Omental fat pad (tissue), 4 donors: ENCODE measurements around the gene ZNF773. TPM values are rescaled to one million over a fixed set of nuclear protein-coding genes. Genes with fewer than 3 reads are reported as not detected.
A peak's percentile ranks its signal among the peaks of the same experiment; 100 is the strongest.
"Not testable (repeated sequence)": the region's sequence is repeated elsewhere in the genome, so short reads cannot be mapped to it uniquely, and the experiment has no call there.

ENCODE experiments used
- ATAC-seq: fragments of 150-250 bp; one replicate; pipeline ENCODE4 v1.9.1; 2016; ENCODE audit warnings: mild to moderate bottlenecking, moderate library complexity; ENCODE audit not compliant: low FRiP score
- DNase-seq: peaks from one replicate; pipeline ENCODE4 v3.0.0-alpha.2; 2019; ENCODE audit warnings: low spot score
- total RNA-seq, 4 donors: library from RNA; depleted of rRNA; stranded (reverse); fragments of >200 nt; gene quantifications; one replicate each; pipeline ENCODE4 v1.1.0, GENCODE V29; 2016
- TF ChIP-seq, protein P1 (sequence below), 3 donors: fragments of 450-650 bp; IDR thresholded peaks; one replicate each; pipeline ENCODE4 v1.5.1; 2016 to 2017; ENCODE audit warnings: antibody characterized with exemption in 3 of 3, mild to moderate bottlenecking in 3 of 3, moderate library complexity in 2 of 3

The ZNF773 gene
- 10 to 100 TPM in 2 of 4 donors, 1 to 10 TPM in 2; 5.7 to 15.5 (median 9.6) TPM for total RNA-seq

GRCh38 chr19:57499680-57500395 lies at the start of gene ZNF773:
Gene ZNF773, plus strand, starts transcription at chr19:57499938. Its CDS starts 143 bp downstream, at chr19:57500081.
- peak; percentile 96 for ATAC-seq
- peak; percentile 81 for DNase-seq

DNA sequence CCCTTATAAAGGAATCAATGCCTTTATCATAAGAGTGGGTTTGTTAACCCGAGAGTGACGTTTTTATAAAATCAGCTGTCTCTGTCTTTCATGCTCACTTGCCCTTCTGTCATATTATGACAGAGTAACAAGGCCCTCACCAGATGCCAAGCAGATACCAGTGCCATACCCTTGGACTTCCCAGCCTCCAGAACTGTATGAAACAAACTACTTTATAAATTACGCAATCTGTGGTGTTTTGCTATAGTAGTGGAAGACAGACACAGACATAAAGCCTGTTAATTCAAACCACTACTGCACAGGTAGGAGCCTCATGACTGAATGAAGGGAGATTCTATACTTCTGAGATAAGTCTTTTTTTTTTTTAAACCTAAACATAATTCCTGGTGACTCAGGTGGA lies 47.4 kb upstream of the ZNF773 start:
- ATAC-seq (no peak), DNase-seq (no peak)
- TF ChIP-seq, protein P1, sequence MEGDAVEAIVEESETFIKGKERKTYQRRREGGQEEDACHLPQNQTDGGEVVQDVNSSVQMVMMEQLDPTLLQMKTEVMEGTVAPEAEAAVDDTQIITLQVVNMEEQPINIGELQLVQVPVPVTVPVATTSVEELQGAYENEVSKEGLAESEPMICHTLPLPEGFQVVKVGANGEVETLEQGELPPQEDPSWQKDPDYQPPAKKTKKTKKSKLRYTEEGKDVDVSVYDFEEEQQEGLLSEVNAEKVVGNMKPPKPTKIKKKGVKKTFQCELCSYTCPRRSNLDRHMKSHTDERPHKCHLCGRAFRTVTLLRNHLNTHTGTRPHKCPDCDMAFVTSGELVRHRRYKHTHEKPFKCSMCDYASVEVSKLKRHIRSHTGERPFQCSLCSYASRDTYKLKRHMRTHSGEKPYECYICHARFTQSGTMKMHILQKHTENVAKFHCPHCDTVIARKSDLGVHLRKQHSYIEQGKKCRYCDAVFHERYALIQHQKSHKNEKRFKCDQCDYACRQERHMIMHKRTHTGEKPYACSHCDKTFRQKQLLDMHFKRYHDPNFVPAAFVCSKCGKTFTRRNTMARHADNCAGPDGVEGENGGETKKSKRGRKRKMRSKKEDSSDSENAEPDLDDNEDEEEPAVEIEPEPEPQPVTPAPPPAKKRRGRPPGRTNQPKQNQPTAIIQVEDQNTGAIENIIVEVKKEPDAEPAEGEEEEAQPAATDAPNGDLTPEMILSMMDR (IDR thresholded peaks at IDR 0.05), result no peak

DNA sequence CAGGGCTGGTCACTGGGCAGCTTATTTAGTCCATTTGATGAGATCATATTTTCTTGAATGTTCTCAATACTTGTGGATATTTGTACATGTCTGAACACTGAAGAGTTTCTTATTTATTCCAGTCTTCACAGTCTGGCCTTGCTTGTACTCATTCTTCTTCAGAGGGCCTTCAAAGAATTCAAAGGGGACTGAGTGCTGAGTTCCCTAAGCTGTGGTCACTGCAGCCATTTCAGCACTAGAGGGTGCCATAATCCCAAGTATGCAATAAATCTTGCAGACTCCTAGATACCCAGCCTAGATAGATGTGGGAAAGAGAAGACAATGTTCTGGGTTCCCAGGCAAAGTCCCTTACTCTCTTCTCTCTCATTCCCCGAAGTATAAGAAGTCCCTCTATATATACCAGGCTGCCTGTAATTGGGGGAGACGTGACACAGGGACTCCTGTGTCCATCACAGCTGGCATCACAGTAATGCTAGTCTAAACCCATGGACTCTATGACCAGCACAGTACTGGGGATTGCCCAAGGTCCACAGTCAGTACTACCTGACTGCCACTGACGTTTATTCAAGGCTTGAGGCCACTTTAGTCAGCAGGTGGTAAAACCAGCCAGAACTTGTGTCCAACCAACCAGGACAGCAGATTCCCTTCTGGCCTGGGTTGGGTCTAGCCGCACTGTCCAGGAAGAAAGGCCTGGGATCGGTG lies 33.9 kb upstream of the ZNF773 start:
- TF ChIP-seq, protein P1 (IDR thresholded peaks at IDR 0.05), result no peak
- no peak for DNase-seq
- no peak for ATAC-seq

DNA sequence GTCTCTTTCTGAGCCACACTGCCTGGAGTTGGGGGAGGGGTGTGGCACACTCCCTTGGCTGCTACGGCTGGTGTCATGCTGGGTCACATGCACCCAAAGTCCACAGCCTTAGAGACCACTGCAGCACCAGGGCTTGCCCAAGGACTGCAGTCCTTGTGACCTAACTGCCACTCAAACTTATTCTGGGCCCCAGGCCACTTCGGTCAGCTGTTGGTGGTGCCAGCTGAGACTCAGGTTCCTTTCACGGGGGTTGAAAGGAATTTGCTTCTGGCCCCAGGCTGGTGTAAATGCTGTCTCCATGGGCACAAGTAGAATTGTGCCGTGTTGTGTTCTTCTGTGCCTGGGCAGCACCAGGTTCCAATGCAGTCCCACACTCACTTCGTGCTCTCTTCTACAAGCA lies 33.2 kb upstream of the ZNF773 start:
- ATAC-seq (no peak), DNase-seq (no peak)
- TF ChIP-seq, protein P1 (IDR thresholded peaks at IDR 0.05), result no peak

DNA sequence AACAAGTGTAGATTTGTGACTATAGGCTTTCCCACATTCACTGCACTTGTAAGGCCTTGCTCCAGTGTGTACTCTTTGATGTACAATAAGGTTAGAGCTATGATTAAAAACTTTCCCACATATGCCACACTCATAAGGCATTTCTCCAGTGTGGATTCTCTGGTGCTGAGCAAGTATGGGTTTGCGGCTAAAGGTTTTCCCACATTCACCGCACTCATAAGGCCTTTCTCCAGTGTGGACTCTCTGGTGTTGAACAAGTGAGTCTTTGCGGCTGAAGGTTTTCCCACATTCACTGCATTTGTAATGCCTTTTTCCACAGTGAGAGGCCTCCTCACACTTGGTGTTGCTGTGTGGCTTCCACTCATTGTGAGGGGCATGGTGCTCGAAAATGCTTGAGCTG lies 26.1 kb upstream of the ZNF773 start:
- TF ChIP-seq, protein P1 (IDR thresholded peaks at IDR 0.05), result no peak
- ATAC-seq (no peak), DNase-seq (no peak)

DNA sequence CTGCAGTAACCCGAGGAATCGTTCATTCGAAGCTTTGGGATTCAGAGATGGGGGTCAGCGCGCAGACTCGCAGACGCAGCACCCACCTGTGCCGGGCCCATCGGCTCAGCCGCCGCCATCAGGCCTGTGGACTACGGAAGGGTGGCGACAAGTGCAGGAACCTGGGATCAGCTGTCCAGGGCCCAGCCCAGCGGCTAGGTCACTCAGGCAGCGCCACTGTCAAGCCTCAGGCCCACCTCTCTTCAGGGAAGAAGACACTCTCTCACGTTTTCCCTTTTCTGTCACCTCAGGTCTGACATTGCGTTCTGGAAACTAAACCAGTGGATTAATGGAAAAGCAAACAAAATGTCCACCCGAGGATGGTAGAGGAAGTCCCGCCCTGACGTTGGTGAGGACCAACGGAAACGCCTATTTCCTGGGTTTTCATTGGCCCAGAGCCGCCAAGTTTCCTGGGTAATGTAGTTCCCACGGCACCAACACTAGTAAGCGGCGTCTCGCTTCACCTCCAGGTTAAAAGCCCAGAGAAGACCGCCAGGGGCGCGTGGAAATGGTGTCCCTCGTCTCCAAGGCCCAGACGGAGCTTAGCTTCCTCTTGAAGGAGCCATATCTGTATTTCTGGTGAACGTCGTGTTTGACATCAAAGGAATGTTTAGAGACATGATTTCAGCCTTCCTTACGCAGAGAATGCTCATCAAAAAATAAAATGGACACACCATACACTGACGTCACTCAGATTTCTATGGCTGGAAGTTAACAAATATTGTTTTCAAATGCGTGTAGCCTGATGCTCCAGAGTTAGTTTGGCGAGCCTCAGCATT lies 22.3 kb upstream of the ZNF773 start, which contains the start of gene ZNF772:
ZNF772 (minus strand) TSS at position 376 of the 818 bp plus-strand sequence; CDS start at position 119, 257 bp downstream.
- DNase-seq, result peak; percentile 77
- TF ChIP-seq, protein P1 (IDR thresholded peaks at IDR 0.05), result peak in 1 of 3 donors; percentile 12
- ATAC-seq, result peak; percentile 95

DNA sequence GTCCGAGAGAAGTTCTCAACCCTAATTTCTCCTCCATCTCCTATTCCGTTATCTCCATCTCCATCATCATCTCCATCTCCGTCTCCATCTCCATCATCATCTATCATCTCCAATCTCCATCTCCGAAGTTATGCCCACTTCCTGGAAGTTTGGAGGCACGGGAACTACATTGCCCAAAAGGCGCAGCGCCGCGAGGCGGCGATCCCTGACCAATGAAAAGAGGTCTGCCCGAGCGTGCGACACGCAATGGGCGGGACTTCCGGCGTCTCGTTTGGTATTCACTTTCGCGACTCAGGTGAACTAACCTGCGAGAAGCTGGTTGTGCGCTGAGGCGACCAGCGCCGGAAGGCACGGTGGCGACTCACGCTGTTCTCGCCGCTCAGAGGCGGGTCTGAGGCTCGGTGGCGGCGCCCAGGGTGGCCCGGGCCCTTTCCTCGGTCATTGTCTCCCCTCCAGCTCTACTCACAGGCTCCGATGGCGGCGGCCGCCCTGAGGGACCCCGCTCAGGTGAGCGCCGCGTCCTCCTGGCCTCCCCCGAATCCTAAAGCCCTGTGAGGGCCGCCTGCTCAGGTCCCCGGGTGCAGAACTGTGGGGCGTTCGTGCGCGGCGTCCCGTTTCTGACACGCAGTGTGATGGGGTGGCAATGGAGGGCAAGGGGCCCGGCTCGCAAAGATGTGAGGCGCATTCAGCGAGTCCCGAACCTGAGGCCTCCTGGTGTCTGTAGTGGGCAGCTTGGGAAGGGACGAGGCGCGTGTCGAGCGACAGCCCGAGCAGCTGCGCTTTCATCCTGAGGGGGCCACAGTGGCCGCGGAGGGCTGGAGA lies 12.1 kb upstream of the ZNF773 start, which contains the start of gene ZNF419:
ZNF419 (plus strand) TSS at position 274 of the 822 bp plus-strand sequence; CDS start at position 475, 201 bp downstream.
- DNase-seq (peak; percentile 79), ATAC-seq (peak; percentile 89)

DNA sequence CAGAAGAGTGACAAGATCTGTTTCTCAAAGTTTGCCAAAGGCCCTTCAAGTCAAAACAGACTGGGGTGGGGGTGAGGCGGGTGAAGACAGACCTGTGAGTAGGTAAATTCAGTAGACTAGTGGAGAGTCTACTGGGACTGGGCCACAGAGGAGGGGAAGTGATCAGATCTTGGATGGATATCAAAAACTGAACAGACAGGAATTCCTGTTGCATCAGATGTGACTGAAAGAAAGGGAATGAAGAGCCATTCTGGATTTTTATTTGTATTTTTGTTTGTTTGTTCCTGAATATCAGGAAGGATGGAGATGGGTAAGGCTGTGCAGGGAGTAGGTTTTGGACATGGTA lies 11.5 kb upstream of the ZNF773 start:
- peak; percentile 27 for ATAC-seq
- not testable (repeated sequence) for DNase-seq

GRCh38 chr19:57499332-57499679 lies 432 bp upstream of the ZNF773 start:
- not testable (repeated sequence) for DNase-seq, ATAC-seq

- DNase-seq, ATAC-seq: not testable (repeated sequence)
Measured at GRCh38 chr19:57500400-57500799, 662 bp downstream of the ZNF773 start.
